T-helper 2 cell treated with Interferon-gamma antibody and Interleukin-4, amounts not matched to agents 100 ng/mL and 5 ng/mL, for 36 hours (primary cell): ENCODE data around the gene CACNA1A. TPM values are rescaled to one million over a fixed set of nuclear protein-coding genes. Genes with fewer than 3 reads are reported as not detected.

ENCODE experiments used
- intact Hi-C: fragments of 100-400 bp; cut with micrococcal nuclease; formaldehyde crosslinking; loops from one replicate; pipeline ENCODE4 v1.15.1; 2023
- total RNA-seq: library from RNA; stranded (reverse); gene quantifications from 2 replicates; pipeline ENCODE4 v1.2.3, GENCODE V29; 2022

CACNA1A gene
- total RNA-seq, 1 donor from 2014 or later = 0.48 TPM

- intact Hi-C loops = no loop called here
Measured at GRCh38 chr19:13234518-13234917, 271.8 kb downstream of the CACNA1A start.

- intact Hi-C loops = no loop called here
Measured at GRCh38 chr19:13231663-13232062, 274.6 kb downstream of the CACNA1A start.

- intact Hi-C loops = no loop called here
Measured at GRCh38 chr19:13229246-13229645, 277.0 kb downstream of the CACNA1A start.

- intact Hi-C loops = no loop called here
Measured at GRCh38 chr19:13228561-13228960, 277.7 kb downstream of the CACNA1A start.

GRCh38 chr19:13226983-13227382 is 279.3 kb downstream of the CACNA1A start:
- intact Hi-C loops = no loop called here

GRCh38 chr19:13225973-13226865 is 280.1 kb downstream of the CACNA1A start:
- intact Hi-C loops = no loop called here

- intact Hi-C loops = no loop called here
Measured at GRCh38 chr19:13225085-13225484, 281.2 kb downstream of the CACNA1A start.

- intact Hi-C loops = no loop called here
Measured at GRCh38 chr19:13220847-13221246, 285.4 kb downstream of the CACNA1A start.

GRCh38 chr19:13215572-13216380 is 290.5 kb downstream of the CACNA1A start:
- intact Hi-C loops = no loop called here

- intact Hi-C loops = no loop called here
Measured at GRCh38 chr19:13214036-13214730, 292.1 kb downstream of the CACNA1A start.

GRCh38 chr19:13212759-13213330 is 293.4 kb downstream of the CACNA1A start:
- intact Hi-C loops = no loop called here

- intact Hi-C loops = no loop called here
Measured at GRCh38 chr19:13211426-13212308, 294.6 kb downstream of the CACNA1A start.

GRCh38 chr19:13210941-13211340 is 295.3 kb downstream of the CACNA1A start:
- intact Hi-C loops = no loop called here

GRCh38 chr19:13210339-13210775 is 295.9 kb downstream of the CACNA1A start:
- intact Hi-C loops = no loop called here

- intact Hi-C loops = loop anchor here (2.0 kb wide), 1 partner anchor 47 kb away; no protein-coding TSS in a partner anchor
Measured at GRCh38 chr19:13209484-13210338, 296.6 kb downstream of the CACNA1A start.

GRCh38 chr19:13208672-13209483 is 297.4 kb downstream of the CACNA1A start:
- intact Hi-C loops = loop anchor here (1.0 to 2.0 kb wide), 3 partner anchors 46 to 57 kb away; no protein-coding TSS in a partner anchor

- intact Hi-C loops = loop anchor here (1.0 to 2.0 kb wide), 3 partner anchors 45 to 56 kb away; no protein-coding TSS in a partner anchor
Measured at GRCh38 chr19:13207846-13208671, 298.2 kb downstream of the CACNA1A start.
